Measurements from ENCODE around the gene DAPK1. TPM values are rescaled to one million over a fixed set of nuclear protein-coding genes. Genes with fewer than 3 reads are reported as not detected.

The DAPK1 gene
- total and polyA plus RNA-seq, 2 experiments from 2014 or later = 44.4 to 62.3 TPM

GRCh38 chr9:87655731-87656130, 158.1 kb downstream of the DAPK1 start:
- Histone ChIP-seq H3K9me2 (replicated peaks; ENCODE audit: insufficient read depth) (no peaks in the 10 kb centered on the region), H4K20me1 (ENCODE audit: insufficient read depth, poor library complexity, severe bottlenecking) (no peaks in the 10 kb centered on the region), H3K4me2 (no peak overlapping the region), H2AFZ (no peak overlapping the region), H3K79me2 (no peaks in the 10 kb centered on the region), H3K27me3 (no peaks in the 10 kb centered on the region), H3K4me3 (no peak overlapping the region), H3K9me3 (ENCODE audit: low read depth) (no peaks in the 10 kb centered on the region), H3K27ac (no peak overlapping the region), H3K36me3 (replicated peaks; ENCODE audit: insufficient read depth, low read depth) (no peaks in the 10 kb centered on the region), H3K4me1 (ENCODE audit: insufficient read depth) (no peaks in the 10 kb centered on the region)
- 96% methylated on average over 9 of the region's 9 CpGs for WGBS (ENCODE audit: low lambda C conversion rate, missing lambda C conversion rate)
- no peak for DNase-seq (ENCODE audit: low spot score)
- TF ChIP-seq EZH2phosphoT487 (IDR thresholded peaks at IDR 0.05; ENCODE audit: low read depth, severe bottlenecking, unreplicated experiment) (no peak), CTCF (IDR thresholded peaks at IDR 0.05; ENCODE audit: poor library complexity) (no peak)

GRCh38 chr9:87656485-87656884, 158.8 kb downstream of the DAPK1 start:
- Histone ChIP-seq H3K4me1 (ENCODE audit: insufficient read depth) (no peaks in the 10 kb centered on the region), H4K20me1 (ENCODE audit: insufficient read depth, poor library complexity, severe bottlenecking) (no peaks in the 10 kb centered on the region), H3K79me2 (no peaks in the 10 kb centered on the region), H3K27ac (no peak overlapping the region), H3K9me3 (ENCODE audit: low read depth) (no peaks in the 10 kb centered on the region), H3K4me2 (no peak overlapping the region), H3K36me3 (replicated peaks; ENCODE audit: insufficient read depth, low read depth) (no peaks in the 10 kb centered on the region), H2AFZ (no peak overlapping the region), H3K9me2 (replicated peaks; ENCODE audit: insufficient read depth) (no peaks in the 10 kb centered on the region), H3K4me3 (no peak overlapping the region), H3K27me3 (no peaks in the 10 kb centered on the region)
- TF ChIP-seq CTCF (IDR thresholded peaks at IDR 0.05; ENCODE audit: poor library complexity) (peak; percentile 33), EZH2phosphoT487 (IDR thresholded peaks at IDR 0.05; ENCODE audit: low read depth, severe bottlenecking, unreplicated experiment) (no peak), EZH2 (IDR thresholded peaks at IDR 0.05; ENCODE audit: borderline replicate concordance) (no peak)
- no peak for DNase-seq (ENCODE audit: low spot score)
- 58% methylated on average over 8 of the region's 8 CpGs for WGBS (ENCODE audit: low lambda C conversion rate, missing lambda C conversion rate)

GRCh38 chr9:87657190-87657589, 159.5 kb downstream of the DAPK1 start:
- 88% methylated on average over 6 of the region's 6 CpGs for WGBS (ENCODE audit: low lambda C conversion rate, missing lambda C conversion rate)

More at GRCh38 chr9:87657190-87657589, 159.5 kb downstream of the DAPK1 start:
- H3K4me1 ChIP-seq (ENCODE audit: insufficient read depth) = no peaks in the 10 kb centered on the region
- no peak overlapping the region for H2AFZ ChIP-seq
- H3K9me2 ChIP-seq (replicated peaks; ENCODE audit: insufficient read depth) = no peaks in the 10 kb centered on the region
- H3K79me2 ChIP-seq = no peaks in the 10 kb centered on the region
- H3K27me3 ChIP-seq = no peaks in the 10 kb centered on the region
- no peak overlapping the region for H3K4me2 ChIP-seq
- DNase-seq (ENCODE audit: low spot score) = no peak
- H3K4me3 ChIP-seq = no peak overlapping the region
- TF ChIP-seq CTCF (IDR thresholded peaks at IDR 0.05; ENCODE audit: poor library complexity) (no peak), EZH2phosphoT487 (IDR thresholded peaks at IDR 0.05; ENCODE audit: low read depth, severe bottlenecking, unreplicated experiment) (no peak), EZH2 (IDR thresholded peaks at IDR 0.05; ENCODE audit: borderline replicate concordance) (no peak)
- H3K27ac ChIP-seq = no peak overlapping the region
- H3K36me3 ChIP-seq (replicated peaks; ENCODE audit: insufficient read depth, low read depth) = no peaks in the 10 kb centered on the region
- H4K20me1 ChIP-seq (ENCODE audit: insufficient read depth, poor library complexity, severe bottlenecking) = no peaks in the 10 kb centered on the region
- no peaks in the 10 kb centered on the region for H3K9me3 ChIP-seq (ENCODE audit: low read depth)
